GM06990 (cell line): ENCODE results near the gene FAM107B.
"Not testable (repeated sequence)": the region's sequence is repeated elsewhere in the genome, so short reads cannot be mapped to it uniquely, and the experiment has no call there.

ENCODE experiments used
- DNase-seq: peaks from one replicate; pipeline ENCODE4 v3.0.0-alpha.2; 2011; ENCODE audit not compliant: insufficient read length; ENCODE audit errors: extremely low read depth
- H3K27me3 ChIP-seq: replicated peaks from 2 replicates; pipeline ENCODE4 v1.6.0; 2011; ENCODE audit warnings: low read length; ENCODE audit not compliant: control insufficient read depth, insufficient read depth
- H3K36me3 ChIP-seq: 2 replicates; pipeline ENCODE4 v1.5.1; 2011; ENCODE audit warnings: low read length; ENCODE audit not compliant: control insufficient read depth, insufficient read depth
- H3K4me3 ChIP-seq: replicated peaks from 2 replicates; pipeline ENCODE4 v1.5.1; 2011; ENCODE audit warnings: low read depth, mild to moderate bottlenecking, control low read depth, low read length
- TF ChIP-seq, protein P1 (sequence below): IDR thresholded peaks from 2 replicates; pipeline ENCODE4 v1.5.1; 2011; ENCODE audit warnings: low read length, control low read depth, mild to moderate bottlenecking, inconsistent platforms; ENCODE audit not compliant: insufficient read depth, poor library complexity, severe bottlenecking

Gene FAM107B

DNA sequence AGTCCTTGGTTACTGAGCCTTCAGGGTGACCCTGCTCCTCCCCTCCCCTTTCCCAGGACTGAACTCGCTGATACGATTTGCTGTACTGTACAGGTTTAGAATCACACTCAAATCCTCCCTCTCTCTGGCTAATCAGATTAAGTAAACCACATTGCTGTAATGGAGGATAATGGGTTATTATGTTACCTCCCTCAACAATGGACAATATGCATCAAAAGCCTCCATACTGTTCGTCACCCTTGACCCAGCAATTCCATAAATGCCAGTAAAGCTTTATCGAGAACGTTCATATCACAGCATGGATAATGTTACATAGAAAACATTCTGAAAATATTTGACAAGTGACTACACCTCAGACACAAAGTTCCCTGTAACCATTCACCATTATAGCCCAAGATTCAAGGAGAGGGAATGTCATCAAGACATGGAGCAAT, 61.7 kb downstream of the FAM107B start:
- H3K27me3 ChIP-seq, result peaks cover 2% of the 10 kb centered on the region; the same call in 1 of the 2 replicates
- TF ChIP-seq, protein P1, sequence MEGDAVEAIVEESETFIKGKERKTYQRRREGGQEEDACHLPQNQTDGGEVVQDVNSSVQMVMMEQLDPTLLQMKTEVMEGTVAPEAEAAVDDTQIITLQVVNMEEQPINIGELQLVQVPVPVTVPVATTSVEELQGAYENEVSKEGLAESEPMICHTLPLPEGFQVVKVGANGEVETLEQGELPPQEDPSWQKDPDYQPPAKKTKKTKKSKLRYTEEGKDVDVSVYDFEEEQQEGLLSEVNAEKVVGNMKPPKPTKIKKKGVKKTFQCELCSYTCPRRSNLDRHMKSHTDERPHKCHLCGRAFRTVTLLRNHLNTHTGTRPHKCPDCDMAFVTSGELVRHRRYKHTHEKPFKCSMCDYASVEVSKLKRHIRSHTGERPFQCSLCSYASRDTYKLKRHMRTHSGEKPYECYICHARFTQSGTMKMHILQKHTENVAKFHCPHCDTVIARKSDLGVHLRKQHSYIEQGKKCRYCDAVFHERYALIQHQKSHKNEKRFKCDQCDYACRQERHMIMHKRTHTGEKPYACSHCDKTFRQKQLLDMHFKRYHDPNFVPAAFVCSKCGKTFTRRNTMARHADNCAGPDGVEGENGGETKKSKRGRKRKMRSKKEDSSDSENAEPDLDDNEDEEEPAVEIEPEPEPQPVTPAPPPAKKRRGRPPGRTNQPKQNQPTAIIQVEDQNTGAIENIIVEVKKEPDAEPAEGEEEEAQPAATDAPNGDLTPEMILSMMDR, result no peak
- no peaks in the 10 kb centered on the region for H3K36me3 ChIP-seq
- H3K4me3 ChIP-seq, result no peak overlapping the region
- DNase-seq, result no peak

DNA sequence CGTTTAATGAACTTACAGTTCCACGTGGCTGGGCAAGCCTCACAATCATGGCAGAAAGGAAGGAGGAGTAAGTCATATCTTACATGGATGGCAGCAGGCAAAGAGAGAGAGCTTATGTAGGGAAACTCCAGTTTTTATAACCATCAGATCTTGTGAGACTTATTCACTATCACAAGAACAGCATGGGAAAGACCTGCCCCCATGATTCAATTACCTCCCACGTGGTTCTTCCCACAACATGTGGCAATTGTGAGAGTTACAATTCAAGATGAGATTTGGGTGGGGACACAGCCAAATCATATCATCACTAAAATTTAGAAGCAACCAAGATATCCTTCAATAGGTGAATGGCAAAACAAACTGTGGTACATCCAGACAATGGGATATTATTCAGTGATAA, 65.4 kb downstream of the FAM107B start:
- not testable (repeated sequence) for DNase-seq, H3K36me3 ChIP-seq, H3K4me3 ChIP-seq

DNA sequence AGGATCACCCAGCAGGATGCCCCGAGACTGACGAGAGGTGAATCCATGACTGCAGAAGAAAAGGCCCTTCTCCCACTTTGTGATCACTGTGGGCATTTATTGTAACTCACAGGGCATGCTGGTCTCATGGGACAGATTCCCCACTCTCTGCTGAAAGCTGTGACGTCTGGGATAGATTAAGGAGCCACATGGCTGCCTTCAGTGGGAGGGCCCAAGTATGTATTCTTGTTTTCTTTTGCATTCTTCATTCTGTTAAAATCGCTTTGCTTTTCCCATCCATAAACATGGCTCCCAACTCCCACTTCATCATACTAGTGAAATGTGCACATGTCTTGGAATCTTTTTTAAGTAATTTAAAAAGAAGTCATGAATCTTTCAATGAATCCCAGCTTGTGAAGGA, 67.2 kb downstream of the FAM107B start:
- H3K36me3 ChIP-seq, result no peaks in the 10 kb centered on the region
- no peaks in the 10 kb centered on the region for H3K27me3 ChIP-seq
- no peak for DNase-seq
- no peak overlapping the region for H3K4me3 ChIP-seq
- TF ChIP-seq, protein P1, result no peak

More for the DNA sequence above, 65.4 kb downstream of the FAM107B start:
- not testable (repeated sequence) for H3K27me3 ChIP-seq

DNA sequence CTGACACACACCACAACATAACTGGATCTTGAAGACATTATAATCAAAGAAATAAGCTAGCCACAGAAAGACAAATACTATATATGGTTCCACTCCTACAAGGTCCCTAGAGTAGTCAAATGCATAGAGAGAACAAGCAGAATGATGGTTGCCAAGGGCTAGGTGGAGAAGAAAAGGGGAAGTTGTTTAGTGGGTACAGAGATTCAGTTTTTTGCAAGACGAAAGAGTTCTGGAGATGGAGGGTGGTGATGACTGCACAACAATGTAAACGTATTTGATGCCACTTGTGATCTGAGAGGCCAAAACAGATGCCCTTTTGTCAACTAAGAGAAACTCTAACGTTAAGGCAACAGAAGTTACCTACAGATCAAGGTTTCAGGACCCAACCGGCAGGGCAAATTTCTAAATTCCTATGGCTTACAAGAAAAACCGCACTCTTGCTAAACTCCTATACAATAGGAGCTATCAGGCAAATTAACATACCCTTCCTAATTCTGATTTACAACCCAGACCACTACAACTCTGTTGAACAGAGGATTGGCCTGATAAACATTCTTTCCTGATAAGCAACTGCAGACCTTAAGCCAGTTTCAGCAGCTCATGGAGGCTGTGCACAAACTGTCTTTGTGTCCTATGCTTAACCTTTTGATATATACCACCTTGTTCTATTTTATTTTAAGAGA, 69.0 kb downstream of the FAM107B start:
- H3K36me3 ChIP-seq, result no peaks in the 10 kb centered on the region
- no peak for DNase-seq
- no peaks in the 10 kb centered on the region for H3K27me3 ChIP-seq
- H3K4me3 ChIP-seq, result no peak overlapping the region
- TF ChIP-seq, protein P1, result no peak

DNA sequence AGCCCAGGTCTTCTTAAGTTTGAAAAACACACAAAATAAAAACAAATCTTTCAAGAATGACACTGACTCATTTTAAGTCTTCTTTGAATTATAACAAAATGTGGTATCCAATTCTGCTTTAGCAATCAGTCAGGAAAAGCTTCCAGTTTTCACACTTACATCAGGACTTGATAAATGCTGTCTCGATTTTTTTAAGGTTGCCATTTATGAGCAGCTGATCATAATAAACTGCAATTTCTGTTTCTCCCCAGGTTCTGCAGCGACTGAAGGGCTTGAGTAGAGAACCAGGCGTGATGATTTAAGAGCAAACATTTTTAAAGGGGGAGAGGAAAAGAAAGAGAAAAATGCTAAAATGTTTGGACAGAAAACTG, 71.1 kb downstream of the FAM107B start:
- H3K4me3 ChIP-seq, result no peak overlapping the region
- no peaks in the 10 kb centered on the region for H3K27me3 ChIP-seq
- TF ChIP-seq, protein P1, result no peak
- DNase-seq, result no peak
- H3K36me3 ChIP-seq, result no peaks in the 10 kb centered on the region

DNA sequence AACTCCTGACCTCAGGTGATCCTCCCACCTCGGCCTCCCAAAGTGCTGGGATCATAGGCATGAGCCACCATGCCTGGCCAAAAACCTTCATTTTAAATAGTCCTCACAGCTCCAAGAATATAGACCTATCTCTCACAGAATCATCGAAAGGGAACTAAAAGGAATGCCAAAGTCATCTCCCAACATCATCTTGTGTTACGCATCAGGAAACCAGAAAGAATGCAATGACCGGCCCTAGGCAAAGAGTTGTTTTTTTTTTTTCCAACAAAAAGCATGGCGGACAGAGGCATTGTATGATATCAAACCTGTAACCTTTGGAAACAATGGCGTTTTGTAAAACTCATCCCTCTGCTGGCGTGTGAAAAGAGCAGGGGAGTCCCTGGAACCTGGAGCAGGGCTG, 73.2 kb downstream of the FAM107B start:
- Histone ChIP-seq H3K27me3 (no peaks in the 10 kb centered on the region), H3K36me3 (no peaks in the 10 kb centered on the region), H3K4me3 (no peak overlapping the region)
- TF ChIP-seq, protein P1, result no peak
- DNase-seq, result no peak
